Fibroblast of lung (primary cell): Measurements from ENCODE around the gene OR2T33. TPM values are rescaled to one million over a fixed set of nuclear protein-coding genes. Genes with fewer than 3 reads are reported as not detected.
"Not testable (repeated sequence)": the region's sequence is repeated elsewhere in the genome, so short reads cannot be mapped to it uniquely, and the experiment has no call there.

ENCODE experiments used
- DNase-seq, 2 donors: peaks; one replicate each; pipeline versions ENCODE4 v3.0.0 to v3.0.0-alpha.2; 2010; ENCODE audit warnings: low read depth in 2 of 2
- H2AFZ ChIP-seq: 2 replicates; pipeline ENCODE4 v1.5.1; 2012; ENCODE audit warnings: low read length, control low read depth, inconsistent platforms
- H3K27ac ChIP-seq: 2 replicates; pipeline ENCODE4 v1.5.1; 2011; ENCODE audit warnings: low read length, control low read depth; ENCODE audit not compliant: insufficient read depth
- H3K27me3 ChIP-seq: 2 replicates; pipeline ENCODE4 v1.5.1; 2011; ENCODE audit warnings: mild to moderate bottlenecking, low read length; ENCODE audit not compliant: control insufficient read depth, insufficient read depth
- H3K36me3 ChIP-seq: 2 replicates; pipeline ENCODE4 v1.5.1; 2011; ENCODE audit warnings: low read length; ENCODE audit not compliant: control insufficient read depth, insufficient read depth
- H3K4me1 ChIP-seq: 2 replicates; pipeline ENCODE4 v1.5.1; 2011; ENCODE audit warnings: low read length; ENCODE audit not compliant: control insufficient read depth, insufficient read depth; ENCODE audit errors: extremely low read depth
- H3K4me2 ChIP-seq: 2 replicates; pipeline ENCODE4 v1.5.1; 2011; ENCODE audit warnings: low read length, control low read depth; ENCODE audit not compliant: insufficient read depth; ENCODE audit errors: extremely low read depth
- H3K4me3 ChIP-seq, 4 experiments: fragments of 200-600 bp in 1 of 4; sonication (generic) in 1 of 4; replicated peaks in 1 of 4; 2 replicates each; pipeline ENCODE4 v1.5.1; 2011 to 2016; ENCODE audit warnings: low read length in 4 of 4, low read depth in 3 of 4, mild to moderate bottlenecking in 3 of 4, control low read depth in 2 of 4, inconsistent platforms in 1 of 4, mixed read lengths in 1 of 4; ENCODE audit not compliant: insufficient read depth in 1 of 4; ENCODE audit errors: control extremely low read depth in 1 of 4
- H3K79me2 ChIP-seq: 2 replicates; pipeline ENCODE4 v1.5.1; 2012; ENCODE audit warnings: mild to moderate bottlenecking, low read length, inconsistent platforms; ENCODE audit not compliant: control insufficient read depth, insufficient read depth
- H3K9ac ChIP-seq: 2 replicates; pipeline ENCODE4 v1.5.1; 2011; ENCODE audit warnings: mild to moderate bottlenecking, low read length, control low read depth; ENCODE audit not compliant: insufficient read depth
- H3K9me3 ChIP-seq: 2 replicates; pipeline ENCODE4 v1.5.1; 2012; ENCODE audit warnings: low read depth, low read length; ENCODE audit not compliant: control insufficient read depth, insufficient read depth
- H4K20me1 ChIP-seq: 2 replicates; pipeline ENCODE4 v1.5.1; 2011; ENCODE audit warnings: low read length; ENCODE audit not compliant: control insufficient read depth, insufficient read depth; ENCODE audit errors: extremely low read depth
- CTCF ChIP-seq, 2 donors: IDR thresholded peaks in 1 of 2; conservative IDR thresholded peaks in 1 of 2; 1 replicate in 1 of 2; 2 replicates in 1 of 2; pipeline ENCODE4 v1.5.1; 2011 to 2012; ENCODE audit warnings: low read length in 2 of 2, control low read depth in 1 of 2, inconsistent platforms in 1 of 2, low read depth in 1 of 2, mild to moderate bottlenecking in 1 of 2
- EZH2 ChIP-seq: IDR thresholded peaks from 2 replicates; pipeline ENCODE4 v1.5.1; 2012; ENCODE audit warnings: low read length, control low read depth, mild to moderate bottlenecking; ENCODE audit errors: missing control alignments
- polyA plus RNA-seq, 2 donors: library from polyadenylated mRNA; depleted of rRNA in 1 of 2; stranded (reverse) in 1 of 2; unstranded in 1 of 2; fragments of >200 nt; gene quantifications; 2 replicates each; pipeline ENCODE4 v1.2.1, GENCODE V29; 2011 to 2012; ENCODE audit warnings: missing spikeins in 1 of 2
- total RNA-seq: library from RNA; depleted of rRNA; stranded (reverse); fragments of >200 nt; gene quantifications from 2 replicates; pipeline ENCODE4 v1.2.1, GENCODE V29; 2014

The OR2T33 gene
- total and polyA plus RNA-seq, 2 donors (not counting 1 experiment from before 2014, with no cell fraction given): not detected

GRCh38 chr1:248288391-248288790 lies 10.6 kb upstream of the OR2T33 start:
- TF ChIP-seq CTCF (conservative IDR thresholded peaks at IDR 0.05 in 1 of 2, IDR thresholded peaks at IDR 0.05 in 1 of 2; ENCODE audit: low read depth in 1 of 2, low read length in 2 of 2) (no peak), EZH2 (no peak)
- Histone ChIP-seq H3K27me3 (no peaks in the 10 kb centered on the region), H3K36me3 (no peaks in the 10 kb centered on the region), H3K4me1 (no peaks in the 10 kb centered on the region), H3K79me2 (no peaks in the 10 kb centered on the region), H2AFZ (no peak overlapping the region), H3K4me3 (no peak overlapping the region), H3K4me2 (no peak overlapping the region), H3K27ac (no peak overlapping the region), H3K9me3 (no peaks in the 10 kb centered on the region), H4K20me1 (no peaks in the 10 kb centered on the region), H3K9ac (no peak overlapping the region)
- no peak for DNase-seq

GRCh38 chr1:248273225-248273624 lies 4.6 kb downstream of the OR2T33 start:
- H2AFZ ChIP-seq, H3K9ac ChIP-seq, DNase-seq, H3K4me1 ChIP-seq, H3K4me3 ChIP-seq, H3K27ac ChIP-seq, H3K79me2 ChIP-seq, H3K4me2 ChIP-seq, H4K20me1 ChIP-seq, H3K36me3 ChIP-seq, H3K9me3 ChIP-seq, H3K27me3 ChIP-seq: not testable (repeated sequence)

- no peaks in the 10 kb centered on the region for H3K79me2 ChIP-seq
- H3K27me3 ChIP-seq: no peaks in the 10 kb centered on the region
- H3K9me3 ChIP-seq: no peaks in the 10 kb centered on the region
- H2AFZ ChIP-seq: no peak overlapping the region
- H4K20me1 ChIP-seq: no peaks in the 10 kb centered on the region
- no peak overlapping the region for H3K27ac ChIP-seq
- no peak overlapping the region for H3K4me2 ChIP-seq
- H3K4me1 ChIP-seq: no peaks in the 10 kb centered on the region
- no peaks in the 10 kb centered on the region for H3K36me3 ChIP-seq
- no peak overlapping the region for H3K9ac ChIP-seq
- TF ChIP-seq CTCF (conservative IDR thresholded peaks at IDR 0.05 in 1 of 2, IDR thresholded peaks at IDR 0.05 in 1 of 2; ENCODE audit: low read depth in 1 of 2, low read length in 2 of 2): no peak
- no peak overlapping the region for H3K4me3 ChIP-seq
- no peak for DNase-seq
These were observed 9.6 kb downstream of the OR2T33 start for GRCh38 chr1:248268178-248268577.

GRCh38 chr1:248259309-248259708 lies 18.5 kb downstream of the OR2T33 start:
- not testable (repeated sequence) for H3K4me3 ChIP-seq, H4K20me1 ChIP-seq, H3K27ac ChIP-seq, H3K27me3 ChIP-seq, DNase-seq, H3K79me2 ChIP-seq, H3K9me3 ChIP-seq, H3K4me1 ChIP-seq, H3K9ac ChIP-seq, H3K36me3 ChIP-seq, H2AFZ ChIP-seq, H3K4me2 ChIP-seq
